Measurements from ENCODE around the gene PRRT1B. TPM values are rescaled to one million over a fixed set of nuclear protein-coding genes. Genes with fewer than 3 reads are reported as not detected.

The PRRT1B gene
- total RNA-seq, 1 donor from 2014 or later = not detected

DNA sequence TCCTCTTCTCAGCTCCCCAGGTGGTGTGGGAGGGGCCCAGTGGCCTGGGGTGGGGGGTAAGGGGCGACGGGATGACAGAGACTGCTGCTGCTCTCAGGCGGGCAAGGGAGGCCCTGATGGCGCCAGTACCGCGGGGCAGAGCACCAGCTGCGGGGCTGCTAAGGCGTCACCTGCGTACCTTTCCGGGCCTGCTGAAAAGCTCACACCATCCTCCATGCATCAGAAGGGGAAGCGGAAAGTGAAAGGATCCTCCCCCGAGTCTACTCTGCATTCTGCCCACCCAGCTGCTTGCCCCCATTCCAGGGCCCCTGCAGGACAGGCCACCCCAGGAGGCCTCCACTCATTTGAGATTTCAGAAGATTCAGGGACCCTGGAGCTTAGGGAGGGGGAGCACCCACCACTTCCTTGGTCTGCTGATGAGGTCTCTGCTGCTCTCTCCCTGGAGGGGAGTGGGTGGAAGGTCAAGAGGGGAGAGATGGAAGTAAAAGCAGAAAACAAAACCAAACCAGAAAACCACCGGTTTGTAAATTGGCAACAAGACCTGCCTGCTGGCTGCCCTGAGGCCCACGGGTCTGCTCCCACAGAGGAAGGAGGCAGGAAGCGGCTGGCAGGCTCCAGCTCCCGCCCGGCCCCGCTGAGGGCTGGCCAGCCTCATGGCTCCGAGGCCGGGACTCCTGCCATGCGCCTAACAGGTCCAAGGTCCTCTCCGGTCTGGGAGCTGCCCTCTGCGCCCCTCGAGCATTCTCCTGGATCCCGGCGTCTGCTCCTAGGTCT lies 33.6 kb downstream of the PRRT1B start:
- Histone ChIP-seq H3K27ac (replicated peaks) (peak overlapping the region; percentile 36), H3K36me3 (peaks cover 96% of the 10 kb centered on the region), H3K27me3 (ENCODE audit: low read depth) (no peaks in the 10 kb centered on the region), H3K4me1 (peaks cover 34% of the 10 kb centered on the region), H3K9me3 (replicated peaks) (no peaks in the 10 kb centered on the region), H3K4me3 (no peak overlapping the region)
- no peak for DNase-seq
- TF ChIP-seq, protein P1, sequence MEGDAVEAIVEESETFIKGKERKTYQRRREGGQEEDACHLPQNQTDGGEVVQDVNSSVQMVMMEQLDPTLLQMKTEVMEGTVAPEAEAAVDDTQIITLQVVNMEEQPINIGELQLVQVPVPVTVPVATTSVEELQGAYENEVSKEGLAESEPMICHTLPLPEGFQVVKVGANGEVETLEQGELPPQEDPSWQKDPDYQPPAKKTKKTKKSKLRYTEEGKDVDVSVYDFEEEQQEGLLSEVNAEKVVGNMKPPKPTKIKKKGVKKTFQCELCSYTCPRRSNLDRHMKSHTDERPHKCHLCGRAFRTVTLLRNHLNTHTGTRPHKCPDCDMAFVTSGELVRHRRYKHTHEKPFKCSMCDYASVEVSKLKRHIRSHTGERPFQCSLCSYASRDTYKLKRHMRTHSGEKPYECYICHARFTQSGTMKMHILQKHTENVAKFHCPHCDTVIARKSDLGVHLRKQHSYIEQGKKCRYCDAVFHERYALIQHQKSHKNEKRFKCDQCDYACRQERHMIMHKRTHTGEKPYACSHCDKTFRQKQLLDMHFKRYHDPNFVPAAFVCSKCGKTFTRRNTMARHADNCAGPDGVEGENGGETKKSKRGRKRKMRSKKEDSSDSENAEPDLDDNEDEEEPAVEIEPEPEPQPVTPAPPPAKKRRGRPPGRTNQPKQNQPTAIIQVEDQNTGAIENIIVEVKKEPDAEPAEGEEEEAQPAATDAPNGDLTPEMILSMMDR (IDR thresholded peaks at IDR 0.05; ENCODE audit: borderline replicate concordance) = no peak
- intact Hi-C loops (cut with micrococcal nuclease) = no loop called here

DNA sequence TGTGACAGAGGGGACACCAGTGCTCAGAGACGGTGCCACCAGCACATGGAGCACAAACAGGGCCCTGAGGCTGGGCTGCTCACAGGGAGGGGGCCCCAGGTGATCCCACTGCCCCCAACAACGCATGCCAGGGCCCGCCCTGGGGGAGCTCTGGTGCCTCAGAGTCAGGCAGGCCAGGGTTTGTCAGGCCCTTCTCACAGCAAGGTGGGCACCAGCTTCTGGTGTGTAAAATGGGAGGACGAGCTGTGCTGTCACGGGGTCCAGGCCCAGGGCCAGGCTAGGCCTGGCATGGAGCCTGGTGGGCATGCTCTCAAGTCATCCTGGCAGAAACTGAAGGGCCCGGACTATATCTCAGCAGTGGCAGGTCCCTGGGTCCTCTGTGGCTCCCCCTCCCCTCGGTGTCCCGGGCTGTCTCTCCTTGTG lies 34.5 kb downstream of the PRRT1B start:
- DNase-seq = peak; percentile 61
- Histone ChIP-seq H3K36me3 (peaks cover 97% of the 10 kb centered on the region), H3K9me3 (replicated peaks) (no peaks in the 10 kb centered on the region), H3K4me3 (no peak overlapping the region), H3K4me1 (peaks cover 27% of the 10 kb centered on the region), H3K27me3 (ENCODE audit: low read depth) (no peaks in the 10 kb centered on the region), H3K27ac (replicated peaks) (peak overlapping the region; percentile 36)
- intact Hi-C loops (cut with micrococcal nuclease) = no loop called here
- TF ChIP-seq, protein P1 (IDR thresholded peaks at IDR 0.05; ENCODE audit: borderline replicate concordance) = no peak

DNA sequence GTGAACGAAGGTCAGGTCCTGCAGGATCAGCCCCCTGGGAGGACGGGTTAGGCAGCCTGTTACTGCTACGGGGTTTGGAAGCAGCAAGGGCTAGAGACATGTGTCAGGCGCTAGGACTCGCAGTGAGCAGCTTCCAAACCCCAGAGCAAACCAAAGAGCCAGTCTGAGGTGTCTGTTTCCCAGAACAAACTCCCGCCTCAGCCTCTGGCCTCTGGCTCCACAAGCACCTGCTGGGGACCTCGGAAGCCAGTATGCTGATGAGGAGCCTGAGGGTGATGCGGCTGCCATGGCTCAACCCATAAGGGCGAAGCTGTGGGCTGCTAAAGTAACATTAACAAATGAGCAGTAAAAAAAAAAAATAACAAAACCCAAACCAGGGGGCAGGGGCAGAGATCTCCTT lies 35.0 kb downstream of the PRRT1B start:
- TF ChIP-seq, protein P1 (IDR thresholded peaks at IDR 0.05; ENCODE audit: borderline replicate concordance) = no peak
- Histone ChIP-seq H3K4me3 (no peak overlapping the region), H3K27ac (replicated peaks) (peak overlapping the region; percentile 31), H3K9me3 (replicated peaks) (no peaks in the 10 kb centered on the region), H3K36me3 (peaks cover 97% of the 10 kb centered on the region), H3K4me1 (peaks cover 21% of the 10 kb centered on the region), H3K27me3 (ENCODE audit: low read depth) (no peaks in the 10 kb centered on the region)
- intact Hi-C loops (cut with micrococcal nuclease) = no loop called here
- no peak for DNase-seq

DNA sequence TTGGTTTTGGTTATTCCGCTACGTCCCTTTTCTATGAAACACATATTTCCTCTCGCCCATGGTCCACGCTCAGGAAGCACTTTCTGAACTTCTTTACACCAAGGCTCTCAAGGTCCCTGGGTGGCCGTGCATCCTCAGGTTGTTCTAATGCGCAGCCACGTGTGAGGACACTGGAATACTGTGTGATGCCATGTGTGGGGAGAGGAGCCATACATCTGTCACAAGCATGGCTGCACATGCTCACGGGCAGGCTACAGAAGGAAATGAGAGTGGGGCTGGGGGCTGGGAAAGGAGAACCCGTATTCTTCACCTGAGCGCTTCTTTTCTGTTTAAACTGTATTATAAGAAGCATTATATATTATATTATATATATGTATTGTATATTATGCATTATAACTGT lies 36.7 kb downstream of the PRRT1B start:
- Histone ChIP-seq H3K9me3 (replicated peaks) (no peaks in the 10 kb centered on the region), H3K27ac (replicated peaks) (no peak overlapping the region), H3K36me3 (peaks cover 88% of the 10 kb centered on the region), H3K4me1 (peaks cover 20% of the 10 kb centered on the region), H3K4me3 (no peak overlapping the region), H3K27me3 (ENCODE audit: low read depth) (no peaks in the 10 kb centered on the region)
- intact Hi-C loops (cut with micrococcal nuclease) = no loop called here
- TF ChIP-seq, protein P1 (IDR thresholded peaks at IDR 0.05; ENCODE audit: borderline replicate concordance) = no peak
- no peak for DNase-seq

DNA sequence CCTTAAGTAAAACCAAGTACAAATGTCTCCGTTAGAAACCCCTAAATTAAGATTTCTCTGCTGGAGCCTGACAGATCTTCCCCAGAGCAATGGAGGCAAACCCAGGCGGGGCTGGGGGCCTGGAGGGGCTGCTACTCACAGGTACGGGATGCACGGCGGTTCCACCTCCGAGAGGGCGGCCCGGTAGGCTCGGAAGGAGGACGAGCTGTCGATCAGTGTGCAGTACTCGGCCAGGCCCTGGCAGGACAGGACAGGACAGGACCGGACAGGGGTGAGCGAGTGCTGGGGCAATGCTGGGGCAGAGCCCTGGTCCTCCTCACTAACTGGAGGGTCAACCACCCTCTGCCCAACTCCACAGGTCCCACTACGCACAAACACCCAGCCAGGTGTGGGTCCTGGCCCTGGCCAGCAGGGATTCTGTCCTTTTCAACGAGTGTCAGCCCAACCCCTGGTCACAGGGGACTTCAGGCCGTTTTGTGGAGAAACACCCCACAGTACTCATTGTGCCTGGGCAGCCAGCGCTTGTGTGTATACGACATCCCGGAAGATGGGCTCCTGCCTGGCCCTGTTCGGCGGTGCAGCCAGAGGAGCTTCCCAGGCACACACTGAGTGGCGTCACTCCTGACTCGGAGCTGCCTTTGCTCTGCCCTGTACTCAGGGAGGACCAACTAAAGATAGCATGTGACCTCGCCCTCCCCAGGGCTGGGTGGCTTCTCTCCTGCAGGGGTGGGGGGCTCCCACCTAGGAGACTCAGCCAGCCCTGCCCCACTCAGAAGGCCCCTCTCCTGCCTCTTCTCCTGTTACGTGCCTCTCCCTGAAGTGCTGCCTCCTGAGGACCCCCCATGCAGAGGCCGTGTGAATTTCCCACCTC lies 37.4 kb downstream of the PRRT1B start:
- Histone ChIP-seq H3K36me3 (peaks cover 88% of the 10 kb centered on the region), H3K4me1 (peaks cover 20% of the 10 kb centered on the region), H3K9me3 (replicated peaks) (no peaks in the 10 kb centered on the region), H3K27ac (replicated peaks) (no peak overlapping the region), H3K4me3 (no peak overlapping the region), H3K27me3 (ENCODE audit: low read depth) (no peaks in the 10 kb centered on the region)
- TF ChIP-seq, protein P1 (IDR thresholded peaks at IDR 0.05; ENCODE audit: borderline replicate concordance) = no peak
- DNase-seq = no peak
- intact Hi-C loops (cut with micrococcal nuclease) = no loop called here

Measured in left ventricle myocardium inferior (tissue), 1 donor.